Esophagus (tissue), 2 donors: ENCODE results near the gene ROBO3. TPM values are rescaled to one million over a fixed set of nuclear protein-coding genes. Genes with fewer than 3 reads are reported as not detected.

Source experiments
- H3K27ac ChIP-seq, 2 donors: one replicate each; pipeline ENCODE4 v1.5.1; 2013; ENCODE audit warnings: low read depth in 2 of 2, mild to moderate bottlenecking in 2 of 2, inconsistent platforms in 1 of 2, low read length in 1 of 2, moderate library complexity in 1 of 2
- H3K27me3 ChIP-seq, 2 donors: one replicate each; pipeline ENCODE4 v1.6.1; 2013; ENCODE audit warnings: low read length in 2 of 2, control low read depth in 1 of 2, mild to moderate bottlenecking in 1 of 2; ENCODE audit not compliant: insufficient read depth in 2 of 2, control insufficient read depth in 1 of 2
- H3K36me3 ChIP-seq, 2 donors: one replicate each; pipeline ENCODE4 v1.6.1; 2013; ENCODE audit warnings: low read length in 1 of 2; ENCODE audit not compliant: control insufficient read depth in 2 of 2, insufficient read depth in 2 of 2
- H3K4me1 ChIP-seq, 2 donors: one replicate each; pipeline ENCODE4 v1.6.1; 2013; ENCODE audit warnings: low read length in 1 of 2; ENCODE audit not compliant: control insufficient read depth in 2 of 2, insufficient read depth in 2 of 2
- H3K4me3 ChIP-seq, 2 donors: one replicate each; pipeline ENCODE4 v1.5.1; 2013; ENCODE audit warnings: low read length in 2 of 2, mild to moderate bottlenecking in 2 of 2, low read depth in 1 of 2, moderate library complexity in 1 of 2
- H3K9me3 ChIP-seq, 2 donors: one replicate each; pipeline ENCODE4 v1.6.1; 2013; ENCODE audit warnings: mild to moderate bottlenecking in 2 of 2, low read depth in 1 of 2, low read length in 1 of 2, moderate library complexity in 1 of 2; ENCODE audit not compliant: control insufficient read depth in 2 of 2, insufficient read depth in 1 of 2
- WGBS, 2 donors: extraction: QIAGEN DNeasy Blood & Tissue Kit; methylation state at CpG; one replicate each; pipeline ENCODE4 v1.1.7; 2013; 5-methylcytosine and 5-hydroxymethylcytosine counted together
- polyA plus RNA-seq, 2 donors: library from polyadenylated mRNA; stranded (reverse); fragments of 200-250 nt; gene quantifications; one replicate each; pipeline ENCODE4 v1.2.3, GENCODE V29; 2013
- donor health status: healthy with polysubstance abuse.
- donor health status: Bipolar disorder and iron deficiency.

ROBO3 gene, protein sequence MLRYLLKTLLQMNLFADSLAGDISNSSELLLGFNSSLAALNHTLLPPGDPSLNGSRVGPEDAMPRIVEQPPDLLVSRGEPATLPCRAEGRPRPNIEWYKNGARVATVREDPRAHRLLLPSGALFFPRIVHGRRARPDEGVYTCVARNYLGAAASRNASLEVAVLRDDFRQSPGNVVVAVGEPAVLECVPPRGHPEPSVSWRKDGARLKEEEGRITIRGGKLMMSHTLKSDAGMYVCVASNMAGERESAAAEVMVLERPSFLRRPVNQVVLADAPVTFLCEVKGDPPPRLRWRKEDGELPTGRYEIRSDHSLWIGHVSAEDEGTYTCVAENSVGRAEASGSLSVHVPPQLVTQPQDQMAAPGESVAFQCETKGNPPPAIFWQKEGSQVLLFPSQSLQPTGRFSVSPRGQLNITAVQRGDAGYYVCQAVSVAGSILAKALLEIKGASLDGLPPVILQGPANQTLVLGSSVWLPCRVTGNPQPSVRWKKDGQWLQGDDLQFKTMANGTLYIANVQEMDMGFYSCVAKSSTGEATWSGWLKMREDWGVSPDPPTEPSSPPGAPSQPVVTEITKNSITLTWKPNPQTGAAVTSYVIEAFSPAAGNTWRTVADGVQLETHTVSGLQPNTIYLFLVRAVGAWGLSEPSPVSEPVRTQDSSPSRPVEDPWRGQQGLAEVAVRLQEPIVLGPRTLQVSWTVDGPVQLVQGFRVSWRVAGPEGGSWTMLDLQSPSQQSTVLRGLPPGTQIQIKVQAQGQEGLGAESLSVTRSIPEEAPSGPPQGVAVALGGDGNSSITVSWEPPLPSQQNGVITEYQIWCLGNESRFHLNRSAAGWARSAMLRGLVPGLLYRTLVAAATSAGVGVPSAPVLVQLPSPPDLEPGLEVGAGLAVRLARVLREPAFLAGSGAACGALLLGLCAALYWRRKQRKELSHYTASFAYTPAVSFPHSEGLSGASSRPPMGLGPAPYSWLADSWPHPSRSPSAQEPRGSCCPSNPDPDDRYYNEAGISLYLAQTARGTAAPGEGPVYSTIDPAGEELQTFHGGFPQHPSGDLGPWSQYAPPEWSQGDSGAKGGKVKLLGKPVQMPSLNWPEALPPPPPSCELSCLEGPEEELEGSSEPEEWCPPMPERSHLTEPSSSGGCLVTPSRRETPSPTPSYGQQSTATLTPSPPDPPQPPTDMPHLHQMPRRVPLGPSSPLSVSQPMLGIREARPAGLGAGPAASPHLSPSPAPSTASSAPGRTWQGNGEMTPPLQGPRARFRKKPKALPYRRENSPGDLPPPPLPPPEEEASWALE (N-terminal part only)
- 10 to 100 TPM in 1 of 2 donors, 1 to 10 TPM in 1; 8.6 to 20.6 TPM for polyA plus RNA-seq

DNA sequence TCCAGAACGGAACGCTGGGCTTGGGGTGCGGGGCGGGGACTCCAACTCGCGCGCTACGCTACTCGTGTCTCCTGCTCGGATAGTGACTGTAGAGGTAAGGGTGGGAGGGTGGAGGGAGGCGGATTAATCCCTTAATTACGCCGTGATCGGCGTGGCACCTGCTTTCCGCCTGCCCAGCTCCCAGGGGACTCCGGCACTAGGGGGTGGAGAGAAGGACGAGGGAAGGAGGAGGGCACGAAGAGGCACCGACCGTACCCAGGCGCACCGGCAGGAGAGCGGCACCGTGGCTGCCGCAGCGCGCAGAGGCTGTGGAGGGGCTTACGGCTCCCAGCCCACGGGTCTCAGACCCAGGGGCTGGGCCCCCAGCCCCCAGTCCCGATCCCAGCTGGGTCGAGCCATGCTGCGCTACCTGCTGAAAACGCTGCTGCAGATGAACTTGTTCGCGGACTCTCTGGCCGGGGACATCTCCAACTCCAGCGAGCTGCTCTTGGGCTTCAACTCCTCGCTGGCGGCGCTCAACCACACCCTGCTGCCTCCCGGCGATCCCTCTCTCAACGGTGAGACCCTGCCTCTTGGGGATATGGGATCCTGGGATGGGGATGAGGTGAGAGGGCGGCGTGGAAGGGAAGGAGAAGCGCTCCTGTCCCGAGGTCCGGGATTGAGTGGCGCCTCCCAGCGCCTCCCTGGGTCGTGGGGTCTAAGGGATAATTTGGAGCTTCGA, at the start of gene ROBO3:
Gene ROBO3 (plus strand): TSS at position 252 of the 721 bp plus-strand sequence. CDS start 146 bp downstream, at position 398.
- Histone ChIP-seq H3K9me3 (peaks cover 0 to 6% of the 10 kb centered on the region in 2 donors), H3K4me3 (no peak within 1 kb of the TSS), H3K27me3 (peaks cover 13 to 46% of the 10 kb centered on the region in 2 donors), H3K27ac (no peak within 1 kb of the TSS), H3K4me1 (peaks cover 6 to 8% of the 10 kb centered on the region in 2 donors), H3K36me3 (no peaks in the 10 kb centered on the region)
- 4% methylated on average over 37 to 53 of the region's 53 CpGs for WGBS, 2 donors

DNA sequence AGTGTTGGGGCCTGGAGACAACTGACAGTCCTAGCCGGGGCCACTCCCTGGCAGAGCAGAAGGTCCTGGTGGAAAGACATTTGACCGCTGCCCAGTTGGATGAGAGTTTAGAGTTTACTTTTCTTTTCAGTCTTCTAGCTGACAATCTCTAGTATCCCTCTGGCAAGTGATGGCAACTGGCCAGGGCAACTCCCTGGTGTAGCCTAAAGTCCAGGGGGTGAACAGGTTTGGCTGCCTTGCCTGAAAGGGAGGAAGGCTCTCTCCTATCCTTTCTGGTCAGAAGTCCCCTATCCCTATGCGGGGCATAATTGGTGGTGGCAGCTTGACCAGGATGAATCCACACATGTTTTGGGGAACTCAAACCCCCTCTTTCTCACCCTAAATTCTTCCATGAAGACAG, 48.2 kb upstream of the ROBO3 start:
- H3K9me3 ChIP-seq, result no peaks in the 10 kb centered on the region
- H3K4me3 ChIP-seq, result no peak overlapping the region
- 66 to 70% methylated on average over 3 of the region's 3 CpGs for WGBS, 2 donors
- no peak overlapping the region for H3K27ac ChIP-seq
- H3K36me3 ChIP-seq, result no peaks in the 10 kb centered on the region
- no peaks in the 10 kb centered on the region for H3K4me1 ChIP-seq
- H3K27me3 ChIP-seq, result no peaks in the 10 kb centered on the region

DNA sequence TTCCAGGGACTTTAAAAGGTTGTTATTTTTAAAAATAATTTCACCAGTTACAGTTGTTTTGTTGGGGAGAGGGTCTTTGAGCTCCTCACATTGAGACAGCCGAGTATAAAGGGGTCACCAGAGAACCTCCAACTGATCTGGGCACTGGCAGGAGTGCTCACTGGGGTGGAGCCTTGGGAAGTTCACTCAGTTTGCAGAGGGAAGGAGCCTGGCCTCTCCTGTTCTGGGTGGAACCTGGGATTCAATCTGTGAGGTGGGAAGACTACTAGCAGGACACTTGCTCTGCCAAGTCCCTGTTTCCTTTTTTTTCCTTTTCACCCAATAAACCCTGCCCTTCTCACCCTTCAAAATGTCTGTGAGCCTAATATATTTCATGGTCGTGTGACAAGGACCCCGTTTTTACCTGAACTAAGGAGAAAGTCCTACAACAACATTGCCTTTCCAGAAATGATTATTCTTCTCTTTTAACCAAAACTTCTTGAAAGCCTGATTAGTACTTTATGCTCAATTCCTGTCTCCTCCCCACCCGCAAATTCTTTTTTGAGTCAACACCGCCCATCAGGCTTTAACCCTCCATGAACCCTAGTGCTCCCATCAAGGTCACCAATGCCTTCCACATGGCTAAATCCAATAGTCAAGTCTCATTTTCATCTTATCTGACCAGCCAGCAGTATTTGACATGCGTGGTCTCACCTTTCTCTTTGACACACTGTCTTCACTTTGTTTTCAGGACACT, 43.1 kb upstream of the ROBO3 start:
- Histone ChIP-seq H3K27me3 (no peaks in the 10 kb centered on the region), H3K36me3 (no peaks in the 10 kb centered on the region), H3K9me3 (no peaks in the 10 kb centered on the region), H3K4me1 (no peaks in the 10 kb centered on the region), H3K4me3 (no peak overlapping the region), H3K27ac (no peak overlapping the region)
- WGBS, 2 donors, result 71 to 72% methylated on average over 6 of the region's 6 CpGs

DNA sequence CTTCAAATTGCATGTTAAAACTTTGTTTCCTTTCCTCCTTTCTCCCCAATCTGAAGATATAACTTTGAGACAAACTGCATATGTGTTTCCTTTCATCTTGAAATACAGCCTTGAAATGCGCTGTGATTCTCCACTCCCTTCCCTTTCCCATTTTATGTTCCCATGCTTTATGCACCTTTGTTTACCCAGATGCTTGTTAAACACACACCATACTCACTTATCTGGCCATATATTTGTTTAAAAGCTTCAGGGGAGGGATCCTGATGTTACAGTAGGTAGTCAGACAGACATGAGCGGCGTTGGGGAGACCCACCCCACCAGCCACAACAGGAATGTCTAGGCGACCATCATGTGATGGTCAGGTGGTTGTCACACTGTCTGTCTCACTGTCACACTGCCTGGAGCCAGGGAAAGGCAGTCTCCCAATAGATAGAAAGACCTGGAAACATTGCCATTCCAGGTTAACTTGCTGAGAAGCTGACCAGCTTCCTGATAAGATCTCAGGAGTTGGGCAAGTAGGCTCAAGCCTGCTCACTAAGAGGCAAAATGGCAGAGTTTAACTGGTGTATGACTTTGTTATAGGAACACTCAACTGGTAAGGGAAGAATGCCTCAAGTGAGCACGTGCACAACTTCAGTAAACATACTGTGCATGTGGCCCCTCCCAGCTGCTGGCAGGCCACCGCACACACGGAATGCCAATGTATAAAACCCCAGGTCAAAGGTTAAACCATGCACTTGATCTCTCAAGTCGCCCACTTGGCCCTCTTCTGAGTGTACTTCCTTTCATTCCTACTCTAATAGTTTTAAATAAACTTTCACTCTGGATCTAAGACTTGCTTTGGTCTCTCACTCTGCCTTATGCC, 41.5 kb upstream of the ROBO3 start:
- Histone ChIP-seq H3K27ac (no peak overlapping the region), H3K9me3 (no peaks in the 10 kb centered on the region), H3K36me3 (no peaks in the 10 kb centered on the region), H3K27me3 (no peaks in the 10 kb centered on the region), H3K4me1 (no peaks in the 10 kb centered on the region), H3K4me3 (no peak overlapping the region)
- 48 to 59% methylated on average over 8 of the region's 8 CpGs for WGBS, 2 donors

DNA sequence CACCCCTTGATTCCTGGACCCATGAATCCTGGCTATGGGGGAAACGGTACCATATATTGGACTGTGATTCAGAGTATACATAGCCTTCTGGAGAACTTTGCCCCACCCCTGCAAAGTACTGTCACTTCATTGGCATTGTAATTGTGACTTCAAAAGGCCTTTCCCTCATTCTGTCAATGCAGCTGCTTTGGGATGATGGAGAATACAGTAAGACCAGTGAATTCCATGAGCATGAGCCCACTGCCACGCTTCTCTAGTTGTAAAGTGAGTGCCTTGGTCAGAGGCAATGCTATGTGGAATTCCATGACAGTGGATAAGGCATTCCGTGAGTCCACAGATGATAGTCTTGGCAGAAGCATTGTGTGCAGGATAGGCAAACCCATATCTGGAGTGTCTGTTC, 39.4 kb upstream of the ROBO3 start:
- H3K9me3 ChIP-seq, result no peaks in the 10 kb centered on the region
- WGBS, 2 donors, result 49 to 86% methylated on average over 3 of the region's 3 CpGs
- H3K4me1 ChIP-seq, result no peaks in the 10 kb centered on the region
- no peak overlapping the region for H3K27ac ChIP-seq
- no peak overlapping the region for H3K4me3 ChIP-seq
- no peaks in the 10 kb centered on the region for H3K27me3 ChIP-seq
- H3K36me3 ChIP-seq, result no peaks in the 10 kb centered on the region

DNA sequence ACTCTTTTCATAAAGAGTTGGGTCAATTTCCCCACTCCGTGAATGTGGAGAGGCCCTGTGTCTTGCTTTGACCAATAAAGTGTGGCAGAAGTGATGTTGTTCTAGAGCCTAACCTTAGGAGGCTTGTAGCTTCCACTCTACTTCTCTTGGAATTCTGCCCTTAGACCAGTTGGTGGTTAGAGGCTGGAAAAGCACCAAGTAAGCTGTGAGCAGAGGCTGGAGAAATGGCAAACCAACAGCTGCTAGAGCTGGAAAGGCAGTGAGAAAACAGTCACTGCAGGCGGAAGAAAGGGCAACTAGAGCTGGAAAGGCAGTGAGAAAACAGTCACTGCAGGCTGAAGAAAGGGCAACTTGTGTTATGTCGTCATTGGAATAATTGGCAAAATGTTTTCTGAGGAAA, 35.2 kb upstream of the ROBO3 start:
- WGBS, 2 donors, result 84% methylated on average over 3 of the region's 3 CpGs
- H3K27ac ChIP-seq, result no peak overlapping the region
- no peaks in the 10 kb centered on the region for H3K9me3 ChIP-seq
- no peaks in the 10 kb centered on the region for H3K4me1 ChIP-seq
- no peaks in the 10 kb centered on the region for H3K36me3 ChIP-seq
- no peak overlapping the region for H3K4me3 ChIP-seq
- H3K27me3 ChIP-seq, result peaks cover 0 to 2% of the 10 kb centered on the region in 2 donors

DNA sequence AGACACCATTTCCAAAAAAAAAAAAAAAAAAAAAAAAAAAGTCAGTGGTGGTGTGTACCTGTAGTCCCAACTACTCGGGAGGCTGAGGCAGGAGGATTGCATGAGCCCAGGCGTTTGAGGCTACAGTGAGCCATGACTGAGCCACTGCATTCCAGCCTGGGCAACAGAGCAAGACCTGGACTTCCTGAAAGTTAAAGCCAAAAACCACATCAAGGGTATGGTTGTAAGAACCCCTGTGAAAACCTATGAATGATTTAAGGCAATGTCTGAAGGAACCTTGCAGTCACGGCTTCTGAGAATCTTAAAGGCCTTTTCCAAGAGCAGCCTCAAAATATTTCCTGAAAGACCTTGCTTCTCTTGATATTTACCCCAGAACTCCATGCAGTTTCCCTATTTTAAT, 34.5 kb upstream of the ROBO3 start:
- Histone ChIP-seq H3K4me1 (no peaks in the 10 kb centered on the region), H3K9me3 (no peaks in the 10 kb centered on the region), H3K4me3 (no peak overlapping the region), H3K27ac (no peak overlapping the region), H3K36me3 (no peaks in the 10 kb centered on the region), H3K27me3 (peaks cover 0 to 2% of the 10 kb centered on the region in 2 donors)
- WGBS, 2 donors, result 87 to 89% methylated on average over 3 of the region's 3 CpGs

DNA sequence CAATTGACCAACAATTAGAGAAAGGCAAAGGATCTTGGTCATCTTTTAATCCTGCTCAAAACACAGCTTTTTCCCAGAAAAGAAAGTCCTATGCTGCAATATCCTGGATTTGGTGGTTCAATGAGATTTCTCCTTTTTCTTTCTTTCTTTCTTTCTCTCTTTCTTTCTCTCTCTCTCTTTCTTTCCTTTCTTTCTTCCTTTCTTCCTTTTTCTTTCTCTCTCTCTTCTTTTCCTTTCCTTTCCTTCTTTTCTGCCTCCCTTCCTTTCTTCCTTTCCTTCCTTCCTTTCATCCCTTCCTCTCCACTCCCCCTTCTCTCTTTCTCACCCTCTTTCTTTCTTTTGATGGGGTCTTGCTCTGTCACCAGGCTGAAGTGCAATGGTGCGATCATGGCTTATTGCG, 33.3 kb upstream of the ROBO3 start:
- Histone ChIP-seq H3K4me3 (no peak overlapping the region), H3K27me3 (peaks cover 0 to 2% of the 10 kb centered on the region in 2 donors), H3K4me1 (no peaks in the 10 kb centered on the region), H3K9me3 (no peaks in the 10 kb centered on the region), H3K36me3 (no peaks in the 10 kb centered on the region), H3K27ac (no peak overlapping the region)
- 93 to 97% methylated on average over 2 of the region's 2 CpGs for WGBS, 2 donors
